ENCODE data around the gene FGD5.

Gene FGD5

GRCh38 chr3:14874784-14875183 is 56.0 kb downstream of the FGD5 start:
- Histone ChIP-seq H3K36me3 (no peaks in the 10 kb centered on the region), H3K9me3 (no peaks in the 10 kb centered on the region), H3K27me3 (no peaks in the 10 kb centered on the region), H3K4me1 (ENCODE audit: control insufficient read depth in 1 of 2, insufficient read depth in 1 of 2, low read depth in 1 of 2, low read length in 1 of 2) (no peaks in the 10 kb centered on the region), H3K4me3 (ENCODE audit: low read depth in 1 of 2, low read length in 1 of 2) (no peak overlapping the region), H3K27ac (no peak overlapping the region)
- TF ChIP-seq CTCF (IDR thresholded peaks at IDR 0.05): no peak

GRCh38 chr3:14875411-14876175 is 56.8 kb downstream of the FGD5 start:
- H3K4me1 ChIP-seq (ENCODE audit: control insufficient read depth in 1 of 2, insufficient read depth in 1 of 2, low read depth in 1 of 2, low read length in 1 of 2): no peaks in the 10 kb centered on the region
- H3K27ac ChIP-seq: no peak overlapping the region
- no peaks in the 10 kb centered on the region for H3K36me3 ChIP-seq
- H3K9me3 ChIP-seq: no peaks in the 10 kb centered on the region
- no peak for TF ChIP-seq CTCF (IDR thresholded peaks at IDR 0.05)
- no peaks in the 10 kb centered on the region for H3K27me3 ChIP-seq
- no peak overlapping the region for H3K4me3 ChIP-seq (ENCODE audit: low read depth in 1 of 2, low read length in 1 of 2)

- Histone ChIP-seq H3K4me3 (ENCODE audit: low read depth in 1 of 2, low read length in 1 of 2) (no peak overlapping the region), H3K36me3 (no peaks in the 10 kb centered on the region), H3K27ac (no peak overlapping the region), H3K4me1 (ENCODE audit: control insufficient read depth in 1 of 2, insufficient read depth in 1 of 2, low read depth in 1 of 2, low read length in 1 of 2) (no peaks in the 10 kb centered on the region), H3K9me3 (no peaks in the 10 kb centered on the region), H3K27me3 (no peaks in the 10 kb centered on the region)
- TF ChIP-seq CTCF (IDR thresholded peaks at IDR 0.05): no peak
These were observed 58.2 kb downstream of the FGD5 start for GRCh38 chr3:14876921-14877333.

GRCh38 chr3:14877469-14877868 is 58.7 kb downstream of the FGD5 start:
- Histone ChIP-seq H3K27me3 (no peaks in the 10 kb centered on the region), H3K4me3 (ENCODE audit: low read depth in 1 of 2, low read length in 1 of 2) (no peak overlapping the region)

GRCh38 chr3:14879211-14879874 is 60.6 kb downstream of the FGD5 start:
- no peak overlapping the region for H3K4me3 ChIP-seq (ENCODE audit: low read depth in 1 of 2, low read length in 1 of 2)
- no peaks in the 10 kb centered on the region for H3K9me3 ChIP-seq
- H3K36me3 ChIP-seq: no peaks in the 10 kb centered on the region
- H3K4me1 ChIP-seq (ENCODE audit: control insufficient read depth in 1 of 2, insufficient read depth in 1 of 2, low read depth in 1 of 2, low read length in 1 of 2): no peaks in the 10 kb centered on the region
- no peak for TF ChIP-seq CTCF (IDR thresholded peaks at IDR 0.05)
- no peak overlapping the region for H3K27ac ChIP-seq
- no peaks in the 10 kb centered on the region for H3K27me3 ChIP-seq

More at GRCh38 chr3:14877469-14877868, 58.7 kb downstream of the FGD5 start:
- Histone ChIP-seq H3K9me3 (no peaks in the 10 kb centered on the region), H3K27ac (no peak overlapping the region), H3K4me1 (ENCODE audit: control insufficient read depth in 1 of 2, insufficient read depth in 1 of 2, low read depth in 1 of 2, low read length in 1 of 2) (no peaks in the 10 kb centered on the region), H3K36me3 (no peaks in the 10 kb centered on the region)
- no peak for TF ChIP-seq CTCF (IDR thresholded peaks at IDR 0.05)
